H1 (cell line): ENCODE measurements around the gene SMYD3. TPM values are rescaled to one million over a fixed set of nuclear protein-coding genes. Genes with fewer than 3 reads are reported as not detected.

Source experiments
- CTCF ChIA-PET: fragments of 300-600 bp; sonication (Branson Sonifier 250); formaldehyde crosslinking; loops from one replicate; lab custom pipeline; 2021; ENCODE audit not compliant: partially characterized antibody; lab: Charles Lee
- POLR2A ChIA-PET: fragments of 300-600 bp; sonication (Branson Sonifier 250); formaldehyde crosslinking; loops from one replicate; lab custom pipeline; 2021; ENCODE audit warnings: inconsistent platforms; ENCODE audit not compliant: partially characterized antibody; lab: Charles Lee
- DNase-seq, 2 experiments: peaks; one replicate each; pipeline versions ENCODE4 v3.0.0 to v3.0.0-alpha.2; 2010 to 2022; ENCODE audit warnings: low spot score in 2 of 2, low read depth in 1 of 2, mixed read lengths in 1 of 2
- FAIRE-seq: peaks from 2 replicates; lab custom pipeline; 2011; peaks lifted over from hg19 to GRCh38; lab: Jason Lieb, UNC
- H2AFZ ChIP-seq: 2 replicates; pipeline ENCODE4 v1.8.1; 2012; ENCODE audit warnings: low read length, inconsistent platforms
- H2AK5ac ChIP-seq: 2 replicates; pipeline ENCODE4 v1.6.1; 2013; ENCODE audit warnings: low read depth, low read length
- H2BK120ac ChIP-seq: replicated peaks from 2 replicates; pipeline ENCODE3; 2013; ENCODE audit warnings: low read depth, low read length, inconsistent platforms
- H2BK12ac ChIP-seq: 2 replicates; pipeline ENCODE4 v1.6.1; 2013; ENCODE audit warnings: low read depth, low read length
- H2BK15ac ChIP-seq: 2 replicates; pipeline ENCODE4 v1.6.1; 2013; ENCODE audit warnings: low read length
- H2BK20ac ChIP-seq: 2 replicates; pipeline ENCODE4 v1.6.1; 2013; ENCODE audit warnings: low read length
- H2BK5ac ChIP-seq: 2 replicates; pipeline ENCODE4 v1.6.1; 2013; ENCODE audit warnings: low read depth, low read length
- H3K14ac ChIP-seq: 2 replicates; pipeline ENCODE4 v1.6.1; 2013; ENCODE audit warnings: inconsistent platforms; ENCODE audit not compliant: insufficient read length
- H3K18ac ChIP-seq: 2 replicates; pipeline ENCODE4 v1.6.1; 2013; ENCODE audit warnings: low read length; ENCODE audit errors: extremely low read depth
- H3K23ac ChIP-seq: 2 replicates; pipeline ENCODE4 v1.6.1; 2013; ENCODE audit warnings: inconsistent platforms; ENCODE audit not compliant: insufficient read length
- H3K23me2 ChIP-seq: 2 replicates; pipeline ENCODE4 v1.6.1; 2013; ENCODE audit warnings: low read depth, low read length
- H3K27ac ChIP-seq: 2 replicates; pipeline ENCODE4 v1.6.1; 2011; ENCODE audit warnings: low read depth, low read length, inconsistent platforms
- H3K27me3 ChIP-seq, 4 experiments: replicated peaks in 1 of 4; 1 replicate in 1 of 4; 2 replicates in 3 of 4; pipeline versions ENCODE4 v1.6.1 to v1.8.1; 2011 to 2013; ENCODE audit warnings: low read length in 3 of 4, mild to moderate bottlenecking in 3 of 4, inconsistent platforms in 2 of 4, mixed read lengths in 2 of 4, moderate library complexity in 1 of 4; ENCODE audit not compliant: control insufficient read depth in 3 of 4, insufficient read depth in 3 of 4; ENCODE audit errors: extremely low read depth in 1 of 4
- H3K36me3 ChIP-seq, 4 experiments: 2 replicates each; pipeline versions ENCODE4 v1.6.1 to v1.8.1; 2011 to 2013; ENCODE audit warnings: mild to moderate bottlenecking in 4 of 4, low read length in 3 of 4, moderate library complexity in 2 of 4, control low read depth in 1 of 4, inconsistent platforms in 1 of 4; ENCODE audit not compliant: insufficient read depth in 4 of 4, control insufficient read depth in 2 of 4
- H3K4ac ChIP-seq: replicated peaks from 2 replicates; pipeline ENCODE3; 2013; ENCODE audit warnings: low read length, low read depth, mixed read lengths, inconsistent platforms; ENCODE audit not compliant: insufficient read length
- H3K4me1 ChIP-seq, 4 experiments: replicated peaks in 1 of 4; 1 replicate in 1 of 4; 2 replicates in 3 of 4; pipeline versions ENCODE4 v1.6.1 to v1.8.1; 2011 to 2013; ENCODE audit warnings: low read length in 3 of 4, inconsistent platforms in 2 of 4, mixed read lengths in 1 of 4; ENCODE audit not compliant: insufficient read depth in 4 of 4, control insufficient read depth in 3 of 4
- H3K4me2 ChIP-seq, 2 experiments: 2 replicates each; pipeline versions ENCODE4 v1.6.1 to v1.8.1; 2011 to 2013; ENCODE audit warnings: low read depth in 2 of 2, low read length in 2 of 2, control low read depth in 1 of 2, inconsistent platforms in 1 of 2, mild to moderate bottlenecking in 1 of 2; ENCODE audit not compliant: insufficient read depth in 1 of 2
- H3K4me3 ChIP-seq, 4 experiments: fragments of 200-600, 300-600 bp in 1 of 4; sonication (generic), shearing (Covaris generic), sonication (Bioruptor Twin) in 1 of 4; 2 replicates each; pipeline versions ENCODE4 v1.5.1 to v1.8.1; 2011 to 2016; ENCODE audit warnings: low read length in 4 of 4, low read depth in 3 of 4, control low read depth in 2 of 4, inconsistent platforms in 2 of 4, mild to moderate bottlenecking in 2 of 4, mixed read lengths in 1 of 4, moderate library complexity in 1 of 4; ENCODE audit not compliant: insufficient read depth in 2 of 4; ENCODE audit errors: extremely low read depth in 1 of 4
- H3K56ac ChIP-seq: replicated peaks from 2 replicates; pipeline ENCODE3; 2013; ENCODE audit warnings: low read depth, mild to moderate bottlenecking, mixed read lengths, low read length, inconsistent platforms; ENCODE audit not compliant: insufficient read length
- H3K79me1 ChIP-seq: 2 replicates; pipeline ENCODE4 v1.6.1; 2013; ENCODE audit warnings: low read depth, low read length, control low read depth
- H3K79me2 ChIP-seq, 2 experiments: 2 replicates each; pipeline versions ENCODE4 v1.6.1 to v1.8.1; 2012 to 2013; ENCODE audit warnings: low read length in 2 of 2, mild to moderate bottlenecking in 2 of 2, inconsistent platforms in 1 of 2; ENCODE audit not compliant: insufficient read depth in 2 of 2, control insufficient read depth in 1 of 2
- H3K9ac ChIP-seq, 4 experiments: replicated peaks in 1 of 4; 1 replicate in 1 of 4; 2 replicates in 3 of 4; pipeline versions ENCODE4 v1.6.1 to v1.8.1; 2011 to 2013; ENCODE audit warnings: low read depth in 3 of 4, low read length in 3 of 4, control low read depth in 2 of 4, mild to moderate bottlenecking in 2 of 4, moderate library complexity in 2 of 4, inconsistent platforms in 1 of 4; ENCODE audit errors: extremely low read depth in 1 of 4
- H3K9me3 ChIP-seq, 2 experiments: 2 replicates each; pipeline versions ENCODE4 v1.6.1 to v1.8.1; 2012 to 2013; ENCODE audit warnings: mild to moderate bottlenecking in 2 of 2, moderate library complexity in 2 of 2, control low read depth in 1 of 2, inconsistent platforms in 1 of 2, low read depth in 1 of 2, low read length in 1 of 2, mixed read lengths in 1 of 2; ENCODE audit not compliant: insufficient read depth in 2 of 2
- H4K20me1 ChIP-seq, 2 experiments: replicated peaks in 1 of 2; 2 replicates each; pipeline versions ENCODE3 to v1.8.1; 2011 to 2013; ENCODE audit warnings: inconsistent platforms in 2 of 2, low read length in 2 of 2, mild to moderate bottlenecking in 1 of 2; ENCODE audit not compliant: insufficient read depth in 2 of 2, control insufficient read depth in 1 of 2
- H4K5ac ChIP-seq: 2 replicates; pipeline ENCODE4 v1.6.1; 2013; ENCODE audit warnings: low read length, low read depth, mixed read lengths, inconsistent platforms; ENCODE audit not compliant: insufficient read length
- H4K8ac ChIP-seq: 2 replicates; pipeline ENCODE4 v1.8.0; 2013; ENCODE audit warnings: mild to moderate bottlenecking, moderate library complexity, low read length, inconsistent platforms; ENCODE audit not compliant: insufficient read depth; ENCODE audit errors: extremely low read depth
- H4K91ac ChIP-seq: replicated peaks from 2 replicates; pipeline ENCODE3; 2013; ENCODE audit warnings: low read length, mixed read lengths, inconsistent platforms; ENCODE audit not compliant: insufficient read length
- JUND ChIP-seq: IDR thresholded peaks from 2 replicates; pipeline ENCODE4 v1.6.1; 2011; ENCODE audit warnings: mild to moderate bottlenecking, improper control_type of control experiment, low read length
- POLR2AphosphoS5 ChIP-seq: IDR thresholded peaks from 2 replicates; pipeline ENCODE4 v1.6.1; 2011; ENCODE audit warnings: low read depth, low read length
- SUZ12 ChIP-seq: fragments of 200-600 bp; sonication (generic); IDR thresholded peaks from 2 replicates; pipeline ENCODE4 v1.6.1; 2012; ENCODE audit warnings: mild to moderate bottlenecking, inconsistent platforms, low read length, moderate library complexity, mixed read lengths
- WGBS, 2 experiments: shearing (Covaris generic) in 1 of 2; methylation state at CpG; one replicate each; pipeline versions ENCODE4 v1.1.6 to v1.1.7; 2013 to 2015; ENCODE audit warnings: low lambda C conversion rate in 2 of 2, mixed read lengths in 2 of 2, inconsistent platforms in 1 of 2, low coverage in 1 of 2, missing lambda C conversion rate in 1 of 2; ENCODE audit not compliant: insufficient replicate concordance in 2 of 2, insufficient coverage in 1 of 2, insufficient read length in 1 of 2; ENCODE audit errors: extremely low coverage in 1 of 2, missing lambda C conversion rate in 1 of 2; 5-methylcytosine and 5-hydroxymethylcytosine counted together
- polyA plus RNA-seq, 7 experiments: library from polyadenylated mRNA; depleted of rRNA in 3 of 7; stranded (reverse) in 5 of 7; unstranded in 2 of 7; fragments of >200 nt in 5 of 7; fragments of 200-250 nt in 2 of 7; gene quantifications; 1 replicate in 5 of 7; 2 replicates in 1 of 7; 4 replicates in 1 of 7; pipeline versions ENCODE4 v1.2.1 to v1.2.3, GENCODE V29; 2011 to 2013; ENCODE audit warnings: missing spikeins in 2 of 7, mixed read lengths in 2 of 7
- total RNA-seq: library from RNA; stranded (reverse); fragmentation: NEBNext Ultra II Directional; extraction: Animal tissue kit (Norgen Biotek cat#: 25700); gene quantifications from 2 replicates; pipeline ENCODE4 v1.2.1, GENCODE V29; 2021

Gene SMYD3
- total and polyA plus RNA-seq, 2 of the 8 experiments (the other 6 are each of a cell fraction or from before 2014, with no cell fraction given), result 17.3 to 25.4 TPM

DNA sequence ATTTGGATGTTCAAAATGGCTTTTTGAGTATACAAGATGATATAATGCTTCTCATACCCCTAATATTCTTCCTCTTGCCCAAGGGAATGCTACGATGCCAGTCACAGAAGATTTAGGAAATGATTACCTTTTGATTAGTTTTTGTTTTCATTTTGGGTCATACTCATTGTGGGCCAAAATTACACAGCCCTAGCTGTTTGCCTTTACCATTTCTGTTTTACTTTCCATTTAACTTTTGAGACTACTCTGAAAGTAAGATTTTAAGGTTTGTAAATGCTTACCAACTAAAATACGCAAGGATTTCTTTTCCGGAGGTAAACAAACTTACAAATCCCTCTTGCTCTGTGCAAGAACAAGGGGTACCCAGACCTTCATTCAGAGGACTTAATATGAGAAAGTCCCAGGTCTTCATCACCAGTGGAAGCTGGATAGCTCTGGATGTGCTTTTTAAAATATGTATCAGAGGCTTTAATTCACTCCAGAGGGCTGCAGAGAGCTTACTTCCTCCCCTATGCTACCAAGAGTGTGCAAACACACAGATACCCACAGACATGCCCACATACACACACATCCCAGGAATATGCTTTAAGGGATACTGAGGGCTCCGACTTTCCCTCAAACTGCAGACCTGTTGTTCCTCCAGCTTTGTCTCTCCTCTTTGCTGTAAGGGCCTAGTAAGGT lies 631.4 kb downstream of the SMYD3 start:
- no peaks in the 10 kb centered on the region for H3K79me2 ChIP-seq
- 68% methylated on average over 4 of the region's 4 CpGs; no CpG with 5 or more reads in 1 of the 2 experiments for WGBS, 2 experiments
- H2AFZ ChIP-seq, result no peak overlapping the region
- no peaks in the 10 kb centered on the region for H3K79me1 ChIP-seq
- no peak overlapping the region for H4K91ac ChIP-seq
- H3K56ac ChIP-seq, result no peak overlapping the region
- POLR2A ChIA-PET, result no interaction called here
- H3K27me3 ChIP-seq, result no peaks in the 10 kb centered on the region
- no peak overlapping the region for H4K5ac ChIP-seq
- H2BK5ac ChIP-seq, result no peak overlapping the region
- TF ChIP-seq JUND, result no peak
- TF ChIP-seq SUZ12, result no peak
- no peak for TF ChIP-seq POLR2AphosphoS5
- TF ChIP-seq, all 59 proteins: peak for 0
- no peaks in the 10 kb centered on the region for H4K20me1 ChIP-seq
- H3K36me3 ChIP-seq, result no peaks in the 10 kb centered on the region
- no peaks in the 10 kb centered on the region for H3K9me3 ChIP-seq
- no peak overlapping the region for H3K18ac ChIP-seq
- H4K8ac ChIP-seq, result no peak overlapping the region
- no peak overlapping the region for H3K27ac ChIP-seq
- H2AK5ac ChIP-seq, result no peak overlapping the region
- H3K23me2 ChIP-seq, result no peaks in the 10 kb centered on the region
- DNase-seq, result no peak
- H2BK12ac ChIP-seq, result no peak overlapping the region
- FAIRE-seq, result no peak
- H2BK120ac ChIP-seq, result no peak overlapping the region
- no peak overlapping the region for H3K9ac ChIP-seq
- H3K4ac ChIP-seq, result no peak overlapping the region
- no peak overlapping the region for H3K4me3 ChIP-seq
- no peak overlapping the region for H3K23ac ChIP-seq
- H2BK20ac ChIP-seq, result no peak overlapping the region
- CTCF ChIA-PET, result interaction anchor here (1.0 to 5.8 kb wide), 5 partner anchors 8 to 723 kb away, joined by 3 to 25 read pairs (median 4); no protein-coding TSS in a partner anchor
- H2BK15ac ChIP-seq, result no peak overlapping the region
- H3K4me1 ChIP-seq, result no peaks in the 10 kb centered on the region
- no peak overlapping the region for H3K4me2 ChIP-seq
- no peak overlapping the region for H3K14ac ChIP-seq
